D721Med (cell line): ENCODE data around the gene NCAPG2.

Experiments used
- DNase-seq: peaks from one replicate; pipeline ENCODE4 v3.0.0; 2011; ENCODE audit warnings: low spot score; ENCODE audit not compliant: insufficient read length
- FAIRE-seq: peaks from 2 replicates; lab custom pipeline; 2011; peaks lifted over from hg19 to GRCh38; lab: Jason Lieb, UNC
- TF ChIP-seq, protein P1 (sequence below): IDR thresholded peaks from 2 replicates; pipeline ENCODE4 v1.5.1; 2012; ENCODE audit warnings: mild to moderate bottlenecking, control low read depth; ENCODE audit not compliant: insufficient read depth; ENCODE audit errors: missing control alignments

NCAPG2 gene

DNA sequence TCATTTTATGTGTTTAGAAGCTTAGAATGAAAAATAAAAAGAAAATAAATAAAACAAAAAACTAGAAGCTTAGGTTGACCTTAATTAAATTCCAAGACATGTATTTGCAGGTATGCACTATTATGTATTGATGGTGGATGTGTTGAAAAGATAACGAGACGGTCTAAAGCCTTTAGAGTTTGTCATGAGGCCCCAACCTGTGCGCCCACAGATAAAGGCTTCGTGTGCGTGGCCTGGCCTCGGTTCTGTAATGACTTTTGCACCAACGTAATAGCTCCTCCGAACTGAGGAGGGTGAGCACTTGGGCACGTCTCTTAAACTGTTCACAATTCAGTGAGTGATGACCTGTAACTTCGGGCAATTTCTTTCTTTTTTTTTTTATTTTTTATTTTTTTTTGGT is 43.7 kb upstream of the NCAPG2 start:
- TF ChIP-seq, protein P1, sequence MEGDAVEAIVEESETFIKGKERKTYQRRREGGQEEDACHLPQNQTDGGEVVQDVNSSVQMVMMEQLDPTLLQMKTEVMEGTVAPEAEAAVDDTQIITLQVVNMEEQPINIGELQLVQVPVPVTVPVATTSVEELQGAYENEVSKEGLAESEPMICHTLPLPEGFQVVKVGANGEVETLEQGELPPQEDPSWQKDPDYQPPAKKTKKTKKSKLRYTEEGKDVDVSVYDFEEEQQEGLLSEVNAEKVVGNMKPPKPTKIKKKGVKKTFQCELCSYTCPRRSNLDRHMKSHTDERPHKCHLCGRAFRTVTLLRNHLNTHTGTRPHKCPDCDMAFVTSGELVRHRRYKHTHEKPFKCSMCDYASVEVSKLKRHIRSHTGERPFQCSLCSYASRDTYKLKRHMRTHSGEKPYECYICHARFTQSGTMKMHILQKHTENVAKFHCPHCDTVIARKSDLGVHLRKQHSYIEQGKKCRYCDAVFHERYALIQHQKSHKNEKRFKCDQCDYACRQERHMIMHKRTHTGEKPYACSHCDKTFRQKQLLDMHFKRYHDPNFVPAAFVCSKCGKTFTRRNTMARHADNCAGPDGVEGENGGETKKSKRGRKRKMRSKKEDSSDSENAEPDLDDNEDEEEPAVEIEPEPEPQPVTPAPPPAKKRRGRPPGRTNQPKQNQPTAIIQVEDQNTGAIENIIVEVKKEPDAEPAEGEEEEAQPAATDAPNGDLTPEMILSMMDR = no peak
- DNase-seq = no peak
- no peak for FAIRE-seq

DNA sequence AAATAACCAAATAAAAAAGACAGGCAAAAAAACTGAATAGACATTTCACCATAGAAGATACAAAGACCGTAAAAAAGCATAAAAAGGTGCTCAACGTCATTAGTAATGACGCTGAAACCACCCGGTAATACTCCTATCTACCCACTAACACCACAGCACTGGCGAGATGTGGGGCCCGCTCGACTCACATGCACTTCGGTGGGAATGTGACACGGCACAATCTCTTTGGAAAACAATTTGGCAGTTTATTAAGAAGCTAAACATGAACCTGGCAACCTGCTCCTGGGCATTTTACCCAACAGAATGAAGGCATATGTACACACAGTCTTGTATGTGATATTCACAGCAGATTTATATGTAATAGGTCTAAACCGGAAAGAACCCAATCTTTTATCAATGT is 42.8 kb upstream of the NCAPG2 start:
- FAIRE-seq = no peak
- TF ChIP-seq, protein P1 = no peak
- DNase-seq = no peak

DNA sequence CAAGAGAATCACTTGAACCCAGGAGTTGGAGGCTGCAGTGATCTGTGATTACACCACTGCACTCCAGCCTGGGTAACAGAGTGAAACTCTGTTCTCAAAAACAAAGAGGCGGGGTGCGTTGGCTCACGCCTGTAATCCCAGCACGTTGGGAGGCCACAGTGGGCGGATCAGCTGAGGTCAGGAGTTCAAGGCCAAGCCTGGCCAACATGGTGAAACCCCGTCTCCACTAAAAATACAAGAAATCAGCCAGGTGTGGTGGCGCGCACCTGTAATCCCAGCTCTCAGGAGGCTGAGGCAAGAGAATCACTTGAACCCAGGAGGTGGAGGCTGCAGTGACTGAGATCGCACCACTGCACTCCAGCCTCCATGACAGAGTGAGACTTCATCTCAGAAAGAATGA is 42.4 kb upstream of the NCAPG2 start:
- no peak for FAIRE-seq
- DNase-seq = no peak
- TF ChIP-seq, protein P1 = no peak

DNA sequence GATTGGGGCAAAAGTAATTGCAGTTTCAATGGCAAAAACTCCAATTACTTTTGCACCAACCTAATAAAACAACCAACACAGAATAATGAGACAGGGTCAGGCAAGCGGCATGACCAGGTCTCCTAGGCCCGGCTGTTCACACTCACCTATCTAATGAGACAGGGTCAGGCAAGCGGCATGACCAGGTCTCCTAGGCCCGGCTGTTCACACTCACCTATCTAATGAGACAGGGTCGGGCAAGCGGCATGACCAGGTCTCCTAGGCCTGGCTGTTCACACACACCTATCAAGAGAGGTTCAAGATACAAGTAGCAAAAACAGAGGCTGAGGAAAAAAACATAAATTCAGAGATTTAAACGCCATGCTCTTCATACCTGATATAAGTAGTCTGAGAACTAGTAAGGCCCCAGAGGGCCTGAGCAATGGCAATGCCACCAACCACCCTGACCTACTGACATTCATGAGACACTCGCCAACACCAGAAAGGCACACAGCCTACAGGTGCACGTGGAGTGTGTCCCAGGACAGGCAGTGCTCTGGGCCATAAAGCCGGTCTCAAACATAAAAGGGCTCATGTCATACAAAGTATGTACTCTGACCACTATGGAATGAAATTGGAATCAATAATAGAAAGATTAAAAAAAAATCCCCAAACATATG is 40.6 kb upstream of the NCAPG2 start:
- no peak for DNase-seq
- no peak for FAIRE-seq
- TF ChIP-seq, protein P1 = no peak

DNA sequence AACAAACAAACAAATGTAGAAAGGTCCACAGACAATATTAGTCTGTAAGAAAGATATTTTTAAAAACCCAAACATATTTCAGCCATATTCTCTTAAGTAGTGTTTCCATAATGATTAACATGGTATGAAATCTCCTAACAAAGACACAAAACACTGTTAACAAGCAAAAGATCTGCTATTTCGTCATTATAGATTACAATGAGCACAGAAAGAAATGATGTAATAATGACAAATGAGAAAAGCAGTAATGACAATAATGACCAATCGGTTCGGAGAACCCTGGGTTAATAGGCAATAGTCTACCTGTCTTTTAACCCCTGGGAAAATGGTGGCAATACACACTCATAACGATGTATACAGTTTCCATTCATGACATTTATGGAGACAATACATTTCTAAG is 39.5 kb upstream of the NCAPG2 start:
- TF ChIP-seq, protein P1 = no peak
- FAIRE-seq (no peak), DNase-seq (no peak)

DNA sequence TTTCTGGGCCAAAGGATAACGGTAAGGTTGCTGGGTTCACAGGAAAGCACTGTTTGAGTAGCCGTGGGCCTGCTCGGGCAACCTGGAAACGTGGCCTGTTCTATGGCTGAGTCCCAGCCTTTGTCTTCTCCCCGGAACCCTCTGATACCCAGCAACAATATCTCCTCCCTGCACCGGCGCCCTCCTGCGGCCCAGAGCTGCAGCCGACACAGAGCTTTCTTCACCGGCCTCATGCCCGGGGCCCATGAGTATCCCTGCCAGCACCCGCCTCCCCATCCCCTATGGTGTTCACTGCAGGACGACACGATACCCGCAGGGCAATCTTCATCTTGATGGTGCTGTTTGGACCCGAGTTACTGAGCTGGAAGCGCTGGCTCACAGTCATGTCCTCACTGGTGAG is 38.6 kb upstream of the NCAPG2 start:
- TF ChIP-seq, protein P1 = no peak
- FAIRE-seq = no peak
- DNase-seq = no peak

DNA sequence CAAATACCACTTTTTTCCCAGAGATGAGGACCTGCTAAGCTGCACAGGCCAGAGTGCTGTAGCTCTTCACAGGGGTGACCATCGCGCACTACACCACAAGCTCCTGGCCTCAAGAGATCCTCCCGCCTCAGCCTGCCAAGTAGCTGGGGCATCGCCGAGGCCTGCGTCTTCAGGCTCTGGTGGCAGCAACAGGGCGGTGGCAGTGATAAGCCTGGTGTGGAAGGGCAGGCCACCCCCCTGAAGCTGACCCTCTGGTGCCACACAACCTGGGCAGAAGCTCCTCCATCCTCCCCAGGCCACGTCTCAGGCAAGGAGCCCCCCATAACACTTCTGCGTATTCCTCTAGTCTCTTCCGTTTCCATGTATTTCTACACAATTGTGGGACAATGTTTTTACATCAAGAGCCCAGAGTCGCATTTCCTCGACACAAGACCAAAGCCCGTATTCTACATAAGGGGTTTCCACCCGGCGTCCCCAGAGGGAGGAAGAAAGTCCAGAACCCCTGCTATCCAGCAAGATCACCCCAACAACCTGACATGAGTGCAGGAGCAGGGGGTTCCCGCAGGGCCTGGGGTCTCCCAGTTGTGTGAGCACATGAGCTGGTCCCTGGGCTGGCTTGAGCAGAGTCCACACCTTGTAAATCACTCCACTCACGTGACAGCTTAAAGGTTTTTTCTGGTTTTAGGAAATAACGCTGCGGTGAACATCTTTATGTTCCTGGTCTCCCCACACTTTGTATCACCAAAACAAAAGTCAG is 37.6 kb upstream of the NCAPG2 start:
- TF ChIP-seq, protein P1 = no peak
- DNase-seq (no peak), FAIRE-seq (no peak)
